Keratinocyte (primary cell): ENCODE data around the gene CYP3A4. TPM values are rescaled to one million over a fixed set of nuclear protein-coding genes. Genes with fewer than 3 reads are reported as not detected.

Experiments used
- DNase-seq: peaks from one replicate; pipeline ENCODE4 v3.0.0-alpha.2; 2011; ENCODE audit warnings: low read depth, missing footprints, low spot score
- FAIRE-seq: peaks from 2 replicates; lab custom pipeline; 2011; peaks lifted over from hg19 to GRCh38; lab: Jason Lieb, UNC
- H2AFZ ChIP-seq: 2 replicates; pipeline ENCODE4 v1.6.0; 2012; ENCODE audit warnings: low read length, control low read depth, inconsistent platforms; ENCODE audit not compliant: control insufficient read depth
- H3K27ac ChIP-seq: 2 replicates; pipeline ENCODE4 v1.5.1; 2011; ENCODE audit warnings: low read length; ENCODE audit not compliant: control insufficient read depth, insufficient read depth
- H3K27me3 ChIP-seq: 3 replicates; pipeline ENCODE4 v1.6.0; 2011; ENCODE audit warnings: low read length; ENCODE audit not compliant: control insufficient read depth, insufficient read depth; ENCODE audit errors: extremely low read depth
- H3K36me3 ChIP-seq, 2 experiments: 2 replicates in 1 of 2; 3 replicates in 1 of 2; pipeline ENCODE4 v1.5.1; 2011; ENCODE audit warnings: low read length in 2 of 2, mild to moderate bottlenecking in 1 of 2; ENCODE audit not compliant: control insufficient read depth in 2 of 2, insufficient read depth in 2 of 2; ENCODE audit errors: extremely low read depth in 1 of 2
- H3K4me1 ChIP-seq: 3 replicates; pipeline ENCODE4 v1.5.1; 2011; ENCODE audit warnings: low read length; ENCODE audit not compliant: control insufficient read depth, insufficient read depth; ENCODE audit errors: extremely low read depth
- H3K4me2 ChIP-seq: 3 replicates; pipeline ENCODE4 v1.6.0; 2011; ENCODE audit warnings: low read depth, low read length; ENCODE audit not compliant: control insufficient read depth, insufficient read depth; ENCODE audit errors: extremely low read depth
- H3K4me3 ChIP-seq, 3 experiments: fragments of 200-600 bp in 1 of 3; sonication (generic) in 1 of 3; 2 replicates in 2 of 3; 3 replicates in 1 of 3; pipeline ENCODE4 v1.5.1; 2011 to 2016; ENCODE audit warnings: low read length in 3 of 3, mild to moderate bottlenecking in 3 of 3, control low read depth in 2 of 3, inconsistent platforms in 1 of 3, low read depth in 1 of 3, mixed read lengths in 1 of 3, mixed run types in 1 of 3, moderate library complexity in 1 of 3; ENCODE audit not compliant: control insufficient read depth in 2 of 3, insufficient read depth in 2 of 3; ENCODE audit errors: extremely low read depth in 1 of 3
- H3K79me2 ChIP-seq: 2 replicates; pipeline ENCODE4 v1.6.0; 2012; ENCODE audit warnings: low read length; ENCODE audit not compliant: control insufficient read depth, insufficient read depth
- H3K9ac ChIP-seq: 3 replicates; pipeline ENCODE4 v1.6.0; 2011; ENCODE audit warnings: low read length; ENCODE audit not compliant: control insufficient read depth, insufficient read depth; ENCODE audit errors: extremely low read depth
- H3K9me1 ChIP-seq: 3 replicates; pipeline ENCODE4 v1.6.0; 2011; ENCODE audit warnings: low read length; ENCODE audit not compliant: control insufficient read depth, insufficient read depth; ENCODE audit errors: extremely low read depth
- H3K9me3 ChIP-seq: 2 replicates; pipeline ENCODE4 v1.5.1; 2012; ENCODE audit warnings: low read depth, low read length; ENCODE audit not compliant: control insufficient read depth
- H4K20me1 ChIP-seq: 3 replicates; pipeline ENCODE4 v1.6.0; 2011; ENCODE audit warnings: low read length; ENCODE audit not compliant: control insufficient read depth, insufficient read depth; ENCODE audit errors: extremely low read depth
- CTCF ChIP-seq, 3 experiments: IDR thresholded peaks in 1 of 3; conservative IDR thresholded peaks in 1 of 3; optimal IDR thresholded peaks in 1 of 3; 2 replicates in 2 of 3; 3 replicates in 1 of 3; pipeline versions ENCODE3 to v1.5.1; 2011; ENCODE audit warnings: low read length in 3 of 3, mild to moderate bottlenecking in 3 of 3, moderate library complexity in 2 of 3, control low read depth in 1 of 3, inconsistent platforms in 1 of 3; ENCODE audit not compliant: insufficient read depth in 2 of 3; ENCODE audit errors: extremely low read depth in 1 of 3
- EZH2 ChIP-seq: IDR thresholded peaks from one replicate; pipeline ENCODE4 v1.6.1; 2012; ENCODE audit warnings: inconsistent platforms, mild to moderate bottlenecking, low read length, moderate library complexity
- dilution Hi-C: fragments of 300-500 bp; cut with MboI; formaldehyde crosslinking; loops from one replicate; pipeline ENCODE4 v1.7.0; 2020; ENCODE audit warnings: low sequenced_read_pairs; ENCODE audit not compliant: extremely low pct_ligation_motif_present
- polyA plus RNA-seq, 5 experiments: library from polyadenylated mRNA; depleted of rRNA in 3 of 5; stranded (reverse) in 3 of 5; stranded (forward) in 1 of 5; unstranded in 1 of 5; fragments of >200 nt; gene quantifications; 1 replicate in 1 of 5; 2 replicates in 3 of 5; 3 replicates in 1 of 5; pipeline versions ENCODE4 v1.2.1 to v1.2.3, GENCODE V29; 2011 to 2012; ENCODE audit warnings: missing spikeins in 2 of 5, low read depth in 1 of 5, low replicate concordance in 1 of 5
- small RNA-seq, 3 experiments: library from RNA; depleted of rRNA; stranded (forward); fragments of <200 nt; gene quantifications; one replicate each; pipeline ENCODE3, GENCODE V24; 2012; ENCODE audit warnings: low read depth in 3 of 3, low replicate concordance in 1 of 3; ENCODE audit not compliant: insufficient read length in 3 of 3

CYP3A4 gene
- polyA plus RNA-seq, 1 donor (not counting 4 experiments of a cell fraction or from before 2014, with no cell fraction given), result not detected

GRCh38 chr7:99709260-99709659 is 74.7 kb downstream of the CYP3A4 start:
- no peak overlapping the region for H3K4me2 ChIP-seq
- FAIRE-seq (no peak), DNase-seq (no peak)
- H3K4me1 ChIP-seq, result peaks cover 11% of the 10 kb centered on the region
- H2AFZ ChIP-seq, result no peak overlapping the region
- no peak overlapping the region for H3K27ac ChIP-seq
- H3K27me3 ChIP-seq, result no peaks in the 10 kb centered on the region
- no peaks in the 10 kb centered on the region for H3K79me2 ChIP-seq
- H3K36me3 ChIP-seq, result no peaks in the 10 kb centered on the region
- H3K4me3 ChIP-seq, result no peak overlapping the region
- no peak overlapping the region for H3K9ac ChIP-seq
- TF ChIP-seq CTCF (optimal IDR thresholded peaks at IDR 0.05 in 1 of 3, IDR thresholded peaks at IDR 0.05 in 1 of 3, conservative IDR thresholded peaks at IDR 0.05 in 1 of 3; ENCODE audit: extremely low read depth in 1 of 3, insufficient read depth in 2 of 3, low read length in 3 of 3) (no peak), EZH2 (no peak)
- dilution Hi-C loops, result no loop called here
- H3K9me1 ChIP-seq, result no peaks in the 10 kb centered on the region
- no peaks in the 10 kb centered on the region for H4K20me1 ChIP-seq
- H3K9me3 ChIP-seq, result peaks cover 3% of the 10 kb centered on the region

GRCh38 chr7:99707096-99707495 is 76.9 kb downstream of the CYP3A4 start:
- Histone ChIP-seq H3K27me3 (no peaks in the 10 kb centered on the region), H3K27ac (no peak overlapping the region), H3K79me2 (no peaks in the 10 kb centered on the region), H3K4me1 (peaks cover 4% of the 10 kb centered on the region), H3K36me3 (no peaks in the 10 kb centered on the region), H3K9me3 (peaks cover 3% of the 10 kb centered on the region), H3K9me1 (no peaks in the 10 kb centered on the region), H2AFZ (no peak overlapping the region), H3K4me3 (no peak overlapping the region), H4K20me1 (no peaks in the 10 kb centered on the region), H3K9ac (no peak overlapping the region), H3K4me2 (no peak overlapping the region)
- dilution Hi-C loops, result no loop called here
- TF ChIP-seq EZH2 (no peak), CTCF (optimal IDR thresholded peaks at IDR 0.05 in 1 of 3, IDR thresholded peaks at IDR 0.05 in 1 of 3, conservative IDR thresholded peaks at IDR 0.05 in 1 of 3; ENCODE audit: extremely low read depth in 1 of 3, insufficient read depth in 2 of 3, low read length in 3 of 3) (no peak)
- no peak for DNase-seq
- FAIRE-seq, result no peak

Small RNA genes lying within 50 kb of the gene (small RNA-seq; reads per million reads assigned to genes)
- gene CYP3A137P, result 0 reads per million in 3 experiments

Other genes with a start within 250 kb of the CYP3A4 start
- 5.5 to 7.6 TPM (median 5.7 TPM) in 3 replicates for gene FAM200A, start 232.1 kb downstream of the CYP3A4 start, polyA plus RNA-seq
- gene ZNF655, start 225.5 kb downstream of the CYP3A4 start, polyA plus RNA-seq, result 46.2 to 71.1 TPM (median 59.6 TPM) in 3 replicates
- gene TMEM225B, start 185.9 kb downstream of the CYP3A4 start, polyA plus RNA-seq, result 0.18 to 0.26 TPM (median 0.23 TPM) in 3 replicates
- 10.3 to 13.1 TPM (median 11.6 TPM) in 3 replicates for gene ZSCAN25, start 167.2 kb downstream of the CYP3A4 start, polyA plus RNA-seq
- 2.0 to 4.5 TPM (median 3.4 TPM) in 3 replicates for gene CYP3A5, start 104.2 kb downstream of the CYP3A4 start, polyA plus RNA-seq
- not detected in 3 replicates for gene CYP3A7, start 49.0 kb downstream of the CYP3A4 start, polyA plus RNA-seq
- gene CYP3A43, start 43.8 kb upstream of the CYP3A4 start, polyA plus RNA-seq, result not detected in 3 replicates
- gene OR2AE1, start 92.8 kb upstream of the CYP3A4 start, polyA plus RNA-seq, result 0.09 TPM in 1 of 3 replicates, not detected in the others
- 17.9 to 25.5 TPM (median 19.7 TPM) in 3 replicates for gene TRIM4, start 135.3 kb upstream of the CYP3A4 start, polyA plus RNA-seq
- not detected in 3 replicates for gene GJC3, start 145.4 kb upstream of the CYP3A4 start, polyA plus RNA-seq
- gene AZGP1, start 191.8 kb upstream of the CYP3A4 start, polyA plus RNA-seq, result 0.14 to 1.3 TPM (median 1.3 TPM) in 3 replicates
- gene ZKSCAN1, start 231.4 kb upstream of the CYP3A4 start, polyA plus RNA-seq, result 20.6 to 26.8 TPM (median 24.7 TPM) in 3 replicates